Fibroblast of gingiva (primary cell): Measurements from ENCODE around the gene OARD1.

Experiments used
- DNase-seq: peaks from one replicate; pipeline ENCODE4 v3.0.0-alpha.2; 2011; ENCODE audit warnings: low read depth

Gene OARD1

GRCh38 chr6:41047745-41048732, 24.1 kb downstream of the OARD1 start:
- no peak for DNase-seq

DNA sequence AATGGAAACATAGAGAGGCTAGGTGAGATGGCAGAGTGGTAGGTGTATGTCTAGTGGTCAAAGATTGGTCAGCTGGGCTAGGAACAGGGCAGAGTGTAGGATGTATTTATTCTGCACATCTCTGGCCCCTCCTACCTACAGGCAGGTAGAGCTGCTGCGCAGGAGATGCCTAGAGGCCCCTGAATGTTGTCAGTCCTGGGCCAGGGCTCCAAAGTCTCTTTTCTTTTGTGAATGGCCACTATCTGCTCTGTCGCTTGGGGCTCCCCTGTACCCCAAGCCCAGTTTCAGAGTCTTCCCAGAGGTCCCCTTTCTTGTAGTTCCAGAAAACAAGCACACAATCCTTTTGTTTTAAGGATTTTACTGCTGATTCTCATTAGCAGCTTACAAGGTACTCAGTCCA, 24.9 kb downstream of the OARD1 start:
- no peak for DNase-seq

DNA sequence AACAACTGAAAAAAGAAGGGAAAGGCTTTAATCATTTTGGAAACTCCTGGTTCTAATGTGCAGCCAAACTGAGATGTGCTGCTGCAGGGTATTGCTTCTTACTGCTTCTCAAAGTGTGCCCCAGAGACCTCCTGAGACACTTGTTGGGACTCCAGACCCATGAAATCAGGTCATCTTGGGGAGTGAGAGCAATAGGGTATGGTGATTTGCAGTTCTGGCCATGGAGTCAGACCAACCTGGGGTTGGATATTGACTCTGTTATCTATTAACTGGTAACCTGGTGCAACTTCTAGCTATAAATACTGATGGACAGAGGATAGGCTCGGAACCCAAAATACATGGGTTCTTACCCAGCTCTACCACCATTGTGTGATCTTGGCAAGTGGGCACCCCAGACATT, 26.1 kb downstream of the OARD1 start:
- DNase-seq = no peak

- no peak for DNase-seq
Observed at GRCh38 chr6:41045664-41046063, 26.5 kb downstream of the OARD1 start.

DNA sequence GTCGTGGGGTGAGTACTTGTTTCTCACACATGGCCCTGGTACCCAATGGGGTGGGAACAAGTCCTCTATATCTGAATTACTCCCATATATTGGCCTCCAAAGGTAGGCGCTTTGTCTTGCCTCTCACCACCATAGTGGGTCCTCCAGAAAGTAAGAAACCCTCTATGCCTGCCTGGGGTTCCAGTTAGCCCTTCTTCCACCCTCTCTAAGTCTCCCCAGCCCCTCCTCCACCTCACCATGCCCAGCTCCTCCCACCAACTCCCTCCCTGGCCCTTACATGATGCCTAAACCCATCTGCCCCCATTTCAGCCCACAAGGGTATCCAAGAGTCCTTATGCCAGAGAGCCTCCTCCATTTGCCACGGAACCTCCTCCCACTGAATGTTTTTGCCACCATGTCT, 29.0 kb downstream of the OARD1 start:
- no peak for DNase-seq

DNA sequence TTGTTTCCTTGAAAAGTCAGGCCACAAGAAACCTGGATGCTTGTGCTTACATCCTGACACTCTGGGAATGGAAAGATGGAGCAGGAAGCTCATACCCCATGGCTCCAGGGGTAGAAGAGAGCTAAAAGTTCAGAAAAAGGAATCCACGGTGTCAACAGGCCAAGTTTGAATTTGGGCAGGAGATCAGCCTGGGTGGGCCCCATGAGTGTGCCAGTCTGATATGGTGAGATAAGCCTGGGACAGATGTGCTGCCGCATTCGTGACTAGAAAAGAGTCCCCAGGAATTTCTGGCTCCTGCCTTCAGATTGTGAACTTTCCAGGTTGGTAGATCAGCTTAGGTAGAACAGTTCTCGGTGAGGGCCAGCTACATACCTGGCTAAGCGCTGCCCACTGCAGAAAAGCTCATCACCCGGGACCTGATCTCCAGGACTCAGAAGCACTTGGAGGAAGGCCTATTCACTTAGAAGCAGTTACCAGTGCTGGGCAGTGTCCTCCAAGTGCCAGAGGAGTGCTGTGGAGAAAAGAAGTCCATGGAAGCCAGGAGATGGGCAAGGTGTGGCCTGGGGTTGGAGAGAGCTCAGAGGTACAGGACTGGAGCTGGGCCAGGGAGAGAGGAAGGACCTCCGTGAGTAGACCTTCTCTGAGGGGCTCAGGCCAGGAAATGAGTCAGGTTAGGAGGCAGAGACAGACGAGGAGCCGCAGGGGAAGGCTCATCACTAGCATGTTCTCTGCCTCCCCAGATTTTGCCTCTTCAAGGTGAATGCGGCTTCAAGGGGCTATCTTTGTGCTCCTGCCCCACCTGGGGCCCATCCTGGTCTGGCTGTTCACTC, 29.7 kb downstream of the OARD1 start, which contains the start of gene TSPO2:
TSS of gene TSPO2 (plus strand) at position 242 of the 830 bp plus-strand sequence. CDS start at position 761, 519 bp downstream.
- no peak for DNase-seq

DNA sequence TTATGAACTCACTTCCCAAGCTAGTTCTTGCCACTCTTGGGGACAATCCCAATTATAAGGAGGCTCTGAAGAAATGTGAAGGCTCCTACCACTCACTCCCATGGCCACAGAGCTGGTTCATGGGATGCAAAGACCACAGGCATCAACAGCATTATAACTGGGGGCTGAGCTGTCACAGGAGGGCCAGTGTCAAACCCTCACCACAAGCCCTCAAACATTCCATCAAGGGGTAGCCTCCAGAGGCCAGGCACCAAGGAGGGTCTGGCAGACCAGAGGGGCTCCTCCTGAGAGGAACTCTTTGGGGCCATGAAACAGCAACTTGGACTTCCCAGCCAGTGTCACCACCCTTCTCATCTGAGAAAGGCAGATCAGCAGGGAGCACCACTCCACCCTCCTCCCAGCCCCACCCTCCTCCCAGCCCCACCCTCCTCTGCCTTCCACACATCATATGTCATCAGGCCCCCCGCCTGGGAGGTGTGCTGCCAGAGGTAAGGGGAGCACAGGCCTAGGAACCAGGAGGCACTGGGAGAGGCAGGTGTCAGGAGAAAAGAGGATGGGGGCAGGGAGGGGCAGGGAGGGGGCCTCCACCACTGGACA, 31.1 kb downstream of the OARD1 start:
- DNase-seq = no peak

DNA sequence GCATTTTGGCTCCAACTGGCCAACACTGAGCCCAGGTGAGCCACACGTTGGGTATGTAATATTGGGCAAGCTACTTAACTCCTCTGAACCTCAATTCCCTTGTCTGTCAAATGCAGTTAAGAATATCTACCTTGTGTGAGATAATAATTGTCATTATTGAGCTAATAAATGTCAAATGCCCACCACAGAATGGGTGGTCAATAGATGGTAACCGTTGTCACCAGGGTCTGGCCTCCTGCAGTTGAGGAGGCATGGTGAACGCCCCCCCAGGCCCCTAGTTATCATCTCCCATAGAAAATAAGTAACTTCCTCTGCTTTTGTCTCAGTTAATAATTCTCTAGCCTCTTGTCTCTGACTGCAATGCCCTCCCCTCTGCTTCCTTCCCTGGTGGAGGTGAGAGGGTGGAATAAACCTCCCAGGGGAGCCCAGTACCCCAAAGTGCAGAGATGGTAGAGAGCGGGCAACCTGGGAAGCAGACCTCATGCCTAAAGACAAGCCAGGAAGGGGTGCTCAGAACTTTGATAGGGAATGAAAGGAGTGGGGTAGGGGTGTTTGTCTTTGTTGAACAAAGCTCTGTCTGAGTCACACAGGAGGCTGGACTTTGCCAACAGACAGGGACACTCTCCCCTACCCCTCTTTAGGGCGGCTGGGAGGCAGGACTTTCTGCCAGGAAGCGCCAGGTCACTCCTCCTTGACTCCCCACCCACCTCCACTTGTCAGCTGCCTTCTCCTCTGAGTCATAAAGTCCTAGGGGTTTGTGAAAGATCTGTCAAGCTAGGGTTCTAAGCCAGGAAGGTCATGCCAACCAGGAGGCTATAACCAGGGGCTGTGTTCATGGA, 31.8 kb downstream of the OARD1 start:
- no peak for DNase-seq

DNA sequence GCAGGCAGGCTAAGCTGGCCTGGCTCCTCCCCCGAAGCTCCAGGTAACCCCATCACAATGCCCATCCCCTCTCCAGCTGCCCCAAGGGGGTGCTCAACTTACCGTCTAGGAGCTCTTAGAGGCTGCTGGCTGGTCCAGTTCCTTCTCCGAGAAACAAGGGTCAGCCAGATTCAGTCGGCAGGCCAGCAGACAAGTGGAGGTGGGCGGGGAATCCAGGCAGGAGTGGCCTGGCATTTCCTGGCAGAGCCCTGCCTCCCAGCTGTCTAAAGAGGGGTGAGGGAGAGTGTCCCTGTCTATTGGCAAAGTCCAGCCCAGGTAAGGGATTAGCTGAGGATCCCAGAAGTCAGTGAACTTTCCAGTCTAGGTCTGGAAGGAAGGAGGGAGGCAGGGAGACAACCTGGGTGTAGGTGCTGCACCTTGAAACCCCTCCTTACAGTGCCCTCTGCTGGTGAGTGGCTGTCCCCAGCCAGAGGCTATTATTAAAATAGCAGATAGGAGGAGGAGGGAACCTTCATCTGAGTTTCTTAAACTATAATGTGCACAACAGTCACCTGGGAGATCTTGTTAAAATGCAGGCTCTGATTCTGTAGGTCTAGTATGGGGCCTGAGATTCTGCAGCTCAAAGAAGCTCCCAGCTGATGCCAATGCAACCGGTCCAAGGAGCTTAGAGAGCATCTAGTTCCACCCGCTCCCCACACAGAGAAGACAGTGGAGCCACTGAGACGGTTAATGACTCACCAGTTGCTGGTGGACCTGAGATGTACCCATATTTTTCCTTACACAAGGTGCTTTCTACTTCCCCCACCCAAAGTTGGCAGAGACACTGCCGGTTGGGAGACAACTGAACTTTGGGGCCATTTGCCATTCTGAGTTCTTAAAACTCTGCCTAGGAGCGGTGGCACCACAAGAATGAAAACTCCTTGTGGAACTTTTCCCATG, 32.8 kb downstream of the OARD1 start, which contains the start of gene UNC5CL:
TSS of gene UNC5CL (minus strand) at position 162 of the 939 bp plus-strand sequence. CDS start 4,147 bp downstream, outside the sequence.
- no peak for DNase-seq

DNA sequence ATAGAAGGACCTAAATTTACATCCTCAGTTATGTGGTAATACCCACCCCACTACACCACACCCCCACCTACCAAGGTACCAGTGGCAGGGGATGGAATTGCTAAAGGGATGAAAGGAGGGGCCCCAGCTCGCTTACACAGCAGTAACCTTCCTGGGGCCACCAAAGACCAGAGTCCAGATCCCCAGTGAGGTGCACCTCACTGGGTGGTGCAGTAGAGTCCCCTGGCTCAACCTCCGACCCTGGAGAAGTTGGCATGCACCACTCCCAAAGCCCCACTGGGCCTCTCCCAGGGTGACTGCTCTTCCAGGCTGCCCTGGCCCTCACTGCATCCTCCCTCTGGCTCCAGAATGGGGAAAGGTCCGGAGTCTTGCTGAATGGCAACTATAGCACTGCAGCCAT, 34.0 kb downstream of the OARD1 start:
- DNase-seq = no peak

DNA sequence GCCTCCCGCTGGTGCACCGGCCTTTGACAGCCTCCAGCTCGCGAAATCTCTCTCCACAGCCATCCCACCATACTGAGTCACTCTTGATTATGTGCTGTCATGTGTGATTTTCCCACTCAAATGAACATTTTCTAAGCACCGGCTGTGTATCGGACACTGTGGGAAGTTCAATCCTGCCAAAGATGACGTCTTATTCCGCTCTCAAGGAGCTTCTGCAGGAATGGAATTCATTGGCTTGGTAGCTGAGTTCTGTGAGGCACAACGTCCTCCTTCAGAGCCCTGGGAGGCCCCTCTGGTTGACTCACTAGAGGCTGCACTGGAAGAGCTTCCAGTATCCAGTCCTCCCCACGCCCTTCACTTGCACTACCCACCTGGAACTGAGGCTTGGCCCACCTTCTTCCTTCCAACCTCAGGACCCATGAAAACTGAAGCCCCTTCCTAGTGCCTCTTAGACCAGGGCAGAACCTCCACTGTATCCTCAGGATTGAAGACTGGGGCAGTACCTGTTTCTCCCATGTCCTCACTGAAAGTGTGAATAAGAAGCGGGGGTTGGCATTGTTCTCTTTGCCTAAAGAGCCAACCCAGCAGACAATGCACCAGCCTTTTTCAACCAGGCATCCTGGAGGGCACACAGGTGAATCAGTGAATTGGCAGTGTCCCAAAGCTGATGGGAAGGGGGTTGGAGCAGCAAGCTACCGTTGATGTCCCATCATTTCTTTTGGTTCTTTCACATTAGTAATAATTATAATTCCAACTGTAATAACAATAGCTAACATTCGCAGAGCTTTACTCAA, 34.9 kb downstream of the OARD1 start:
- DNase-seq = no peak

GRCh38 chr6:41036601-41037000, 35.6 kb downstream of the OARD1 start:
- DNase-seq = no peak

DNA sequence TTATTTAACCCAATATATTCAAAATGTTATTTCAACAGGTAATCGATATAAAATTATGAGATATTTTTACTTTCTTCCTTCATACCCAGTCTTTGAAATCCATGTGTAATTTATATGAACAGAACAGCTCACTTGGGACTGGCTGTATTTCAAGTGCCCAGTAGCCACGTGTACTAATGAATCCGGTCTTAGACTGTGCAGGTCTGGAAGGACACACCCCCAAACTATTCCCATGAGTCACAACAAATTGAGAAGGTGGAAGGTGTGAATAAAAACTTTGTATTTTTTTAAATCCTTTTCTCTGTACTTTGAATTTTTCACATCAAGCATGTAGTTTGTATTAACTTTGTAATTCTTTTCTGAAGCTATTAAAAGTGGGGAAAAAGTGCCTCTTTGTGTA, 36.0 kb downstream of the OARD1 start:
- DNase-seq = no peak

DNA sequence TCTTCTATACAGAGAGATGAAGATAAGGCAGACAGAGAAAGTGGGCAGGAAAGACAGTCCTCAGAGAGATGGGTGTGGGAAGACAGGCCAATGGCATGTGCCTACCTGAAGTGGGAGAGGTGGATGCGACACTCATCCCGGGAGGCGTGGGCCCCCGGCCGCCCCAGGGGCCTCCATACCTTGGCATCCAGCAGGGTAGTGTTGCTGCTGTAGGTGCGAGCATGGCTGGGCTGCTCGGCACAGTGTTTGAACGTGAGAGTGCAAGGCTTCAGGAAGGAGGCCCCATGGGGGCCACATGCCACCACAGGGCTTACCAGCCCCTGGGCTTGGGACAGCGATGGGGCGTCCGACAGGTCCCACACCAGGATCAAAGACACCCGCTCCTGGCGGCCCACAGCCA, 38.4 kb downstream of the OARD1 start:
- no peak for DNase-seq

- no peak for DNase-seq
Observed at GRCh38 chr6:41032830-41033229, 39.3 kb downstream of the OARD1 start.

DNA sequence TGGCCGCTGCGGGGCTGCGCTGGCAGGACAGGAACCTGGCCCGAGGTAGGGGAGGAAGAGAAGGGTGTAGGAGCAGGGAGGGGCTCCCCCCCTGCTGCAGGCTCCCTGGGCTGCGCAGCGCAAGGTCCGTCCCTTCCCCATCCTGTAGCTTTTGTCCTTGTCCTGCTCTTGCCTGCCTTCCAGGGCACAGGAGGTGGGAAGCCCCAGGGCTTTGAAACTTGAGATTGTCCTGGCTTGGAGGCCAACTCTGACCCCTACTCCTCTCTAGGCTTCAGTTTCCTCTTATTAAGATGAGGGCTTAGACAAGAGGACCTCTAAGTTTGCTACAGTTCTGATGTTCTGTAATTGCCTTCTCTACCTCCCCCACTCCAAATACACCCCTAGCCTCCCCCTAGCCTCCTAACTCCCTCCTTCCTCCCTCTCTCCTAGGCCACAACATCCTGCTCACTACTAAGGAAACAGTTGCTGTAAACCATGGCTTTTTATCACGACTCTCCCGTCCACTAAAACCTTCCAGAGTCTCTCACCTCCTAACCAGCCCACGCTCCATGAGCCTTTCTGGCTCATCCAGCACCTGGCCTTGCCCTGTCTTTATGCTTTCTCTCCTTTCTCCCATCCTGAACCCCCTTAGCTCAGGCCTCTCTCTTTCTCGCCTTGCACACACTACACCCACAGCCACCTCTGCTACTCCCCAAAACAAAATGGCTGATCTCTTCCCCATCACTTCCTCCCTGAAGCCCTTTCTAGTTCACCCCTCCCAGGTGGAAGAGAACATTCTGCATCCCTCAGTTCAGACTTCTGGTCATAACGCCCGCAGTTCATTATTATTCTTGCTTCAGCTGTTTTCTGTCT, 43.4 kb downstream of the OARD1 start:
- no peak for DNase-seq

DNA sequence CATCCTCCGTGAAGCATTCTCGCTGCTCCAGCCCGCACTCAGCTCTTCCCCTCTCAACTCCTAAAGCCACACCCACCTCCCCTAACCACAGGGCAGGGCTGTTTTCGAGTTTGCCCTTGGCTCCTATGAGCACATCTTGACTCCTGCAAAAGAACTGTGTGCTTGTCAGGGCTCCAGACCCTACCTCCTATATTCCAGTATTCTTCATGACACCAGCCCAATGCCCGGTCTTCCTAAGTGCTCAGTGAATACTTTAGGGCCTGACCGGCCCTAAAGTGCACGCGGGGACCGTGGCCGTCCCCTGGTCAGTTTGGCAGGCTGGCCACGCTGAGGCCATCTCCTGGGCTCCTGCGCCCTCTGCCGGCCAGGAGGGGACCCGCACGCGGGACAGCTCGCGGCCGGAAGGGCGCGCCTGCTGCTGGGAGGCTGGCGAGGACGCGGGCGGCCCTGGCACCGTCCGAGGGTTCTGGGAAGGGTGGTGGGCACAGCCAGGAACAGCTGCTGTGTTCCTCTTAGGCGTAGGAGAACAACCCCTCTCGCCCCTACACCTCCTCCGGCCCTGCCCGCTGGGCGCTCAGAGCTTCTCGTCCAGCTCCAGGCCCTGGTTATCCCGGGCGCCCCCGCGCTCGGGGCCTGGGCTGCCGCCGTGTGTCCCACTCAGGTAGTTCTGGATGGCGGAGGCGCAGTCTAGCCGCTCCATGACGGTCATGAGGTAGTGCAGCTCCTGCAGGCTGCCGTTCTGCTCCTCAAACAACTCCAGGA, 44.2 kb downstream of the OARD1 start:
- DNase-seq = peak; percentile 67

DNA sequence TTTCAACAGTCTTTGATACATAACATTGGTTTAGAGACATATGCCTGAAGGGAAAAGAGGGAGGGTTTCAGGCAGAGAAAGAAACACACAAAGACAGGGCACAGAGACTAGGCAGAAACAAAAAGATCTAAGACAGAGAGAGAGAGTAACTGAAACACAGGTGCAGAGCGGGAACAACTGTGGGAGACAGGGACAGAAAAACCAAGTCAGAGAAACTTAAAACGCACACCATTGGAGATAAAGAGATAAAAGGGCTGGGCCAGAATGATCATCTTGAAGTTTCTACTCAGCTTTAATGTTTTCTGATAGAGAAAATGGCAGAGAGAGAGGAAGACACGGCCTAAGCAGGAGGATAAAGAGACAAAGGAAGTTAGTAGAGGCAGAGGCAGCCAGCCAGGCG, 44.9 kb downstream of the OARD1 start:
- DNase-seq = no peak
